ENCODE measurements around the gene ANKS3.

The ANKS3 gene

GRCh38 chr16:4772351-4772750 is 38.3 kb upstream of the ANKS3 start:
- H3K27me3 ChIP-seq (ENCODE audit: low read depth, low read length): no peaks in the 10 kb centered on the region
- H2AFZ ChIP-seq (ENCODE audit: low read depth, low read length): no peak overlapping the region
- H3K27ac ChIP-seq (ENCODE audit: low read length): no peak overlapping the region
- no peaks in the 10 kb centered on the region for H3K9me3 ChIP-seq (ENCODE audit: insufficient read depth, low read length)
- no peaks in the 10 kb centered on the region for H3K79me2 ChIP-seq (ENCODE audit: low read length)
- H3K4me2 ChIP-seq (ENCODE audit: low read length): no peak overlapping the region
- TF ChIP-seq EZH2phosphoT487 (IDR thresholded peaks at IDR 0.05; ENCODE audit: low read depth): no peak
- no peak for TF ChIP-seq CTCF (IDR thresholded peaks at IDR 0.05; ENCODE audit: low read depth, low read length)
- peaks cover 3% of the 10 kb centered on the region; the same call in 1 of the 2 replicates for H3K4me1 ChIP-seq (ENCODE audit: low read length)
- no peaks in the 10 kb centered on the region for H4K20me1 ChIP-seq (ENCODE audit: insufficient read depth, low read length)
- H3K36me3 ChIP-seq (replicated peaks; ENCODE audit: low read depth, low read length): no peaks in the 10 kb centered on the region
- H3K9ac ChIP-seq (ENCODE audit: low read length): no peak overlapping the region
- H3K4me3 ChIP-seq (ENCODE audit: low read length): no peak overlapping the region

GRCh38 chr16:4771646-4772045 is 37.6 kb upstream of the ANKS3 start:
- Histone ChIP-seq H3K79me2 (ENCODE audit: low read length) (peaks cover 3% of the 10 kb centered on the region), H3K4me3 (ENCODE audit: low read length) (no peak overlapping the region), H2AFZ (ENCODE audit: low read depth, low read length) (0 out of 2 replicates have a peak overlapping the region, but pooled peaks have one; percentile 30), H3K4me2 (ENCODE audit: low read length) (no peak overlapping the region), H3K36me3 (replicated peaks; ENCODE audit: low read depth, low read length) (no peaks in the 10 kb centered on the region), H3K27ac (ENCODE audit: low read length) (no peak overlapping the region), H3K27me3 (ENCODE audit: low read depth, low read length) (no peaks in the 10 kb centered on the region), H3K9me3 (ENCODE audit: insufficient read depth, low read length) (no peaks in the 10 kb centered on the region), H3K9ac (ENCODE audit: low read length) (no peak overlapping the region), H4K20me1 (ENCODE audit: insufficient read depth, low read length) (no peaks in the 10 kb centered on the region), H3K4me1 (ENCODE audit: low read length) (peaks cover 3% of the 10 kb centered on the region; the same call in 1 of the 2 replicates)
- no peak for TF ChIP-seq CTCF (IDR thresholded peaks at IDR 0.05; ENCODE audit: low read depth, low read length)
- TF ChIP-seq EZH2phosphoT487 (IDR thresholded peaks at IDR 0.05; ENCODE audit: low read depth): no peak

GRCh38 chr16:4769306-4769638 is 35.2 kb upstream of the ANKS3 start:
- Histone ChIP-seq H3K9ac (ENCODE audit: low read length) (peak overlapping the region; percentile 4; the same call in 1 of the 2 replicates), H2AFZ (ENCODE audit: low read depth, low read length) (peak overlapping the region; percentile 73), H3K4me1 (ENCODE audit: low read length) (peaks cover 10% of the 10 kb centered on the region), H3K79me2 (ENCODE audit: low read length) (peaks cover 15% of the 10 kb centered on the region), H4K20me1 (ENCODE audit: insufficient read depth, low read length) (no peaks in the 10 kb centered on the region), H3K27ac (ENCODE audit: low read length) (no peak overlapping the region), H3K4me2 (ENCODE audit: low read length) (peak overlapping the region; percentile 86), H3K27me3 (ENCODE audit: low read depth, low read length) (no peaks in the 10 kb centered on the region), H3K9me3 (ENCODE audit: insufficient read depth, low read length) (no peaks in the 10 kb centered on the region), H3K4me3 (ENCODE audit: low read length) (peak overlapping the region; percentile 81), H3K36me3 (replicated peaks; ENCODE audit: low read depth, low read length) (no peaks in the 10 kb centered on the region)
- TF ChIP-seq CTCF (IDR thresholded peaks at IDR 0.05; ENCODE audit: low read depth, low read length) (no peak), EZH2phosphoT487 (IDR thresholded peaks at IDR 0.05; ENCODE audit: low read depth) (no peak)

- H3K4me3 ChIP-seq (ENCODE audit: low read length): peak overlapping the region; percentile 81
- H3K9me3 ChIP-seq (ENCODE audit: insufficient read depth, low read length): no peaks in the 10 kb centered on the region
- TF ChIP-seq CTCF (IDR thresholded peaks at IDR 0.05; ENCODE audit: low read depth, low read length) (no peak), EZH2phosphoT487 (IDR thresholded peaks at IDR 0.05; ENCODE audit: low read depth) (no peak)
- peak overlapping the region; percentile 73 for H2AFZ ChIP-seq (ENCODE audit: low read depth, low read length)
- H3K4me1 ChIP-seq (ENCODE audit: low read length): peaks cover 10% of the 10 kb centered on the region
- peak overlapping the region; percentile 70 for H3K9ac ChIP-seq (ENCODE audit: low read length)
- H3K79me2 ChIP-seq (ENCODE audit: low read length): peaks cover 16% of the 10 kb centered on the region
- no peaks in the 10 kb centered on the region for H4K20me1 ChIP-seq (ENCODE audit: insufficient read depth, low read length)
- H3K36me3 ChIP-seq (replicated peaks; ENCODE audit: low read depth, low read length): peaks cover 3% of the 10 kb centered on the region
- peak overlapping the region; percentile 25 for H3K27ac ChIP-seq (ENCODE audit: low read length)
- peak overlapping the region; percentile 86 for H3K4me2 ChIP-seq (ENCODE audit: low read length)
- no peaks in the 10 kb centered on the region for H3K27me3 ChIP-seq (ENCODE audit: low read depth, low read length)
Observed at GRCh38 chr16:4768549-4769305, 34.7 kb upstream of the ANKS3 start.

Measured in OCI-LY3 (cell line).